Breast epithelium (tissue), 4 donors: ENCODE measurements around the gene EPB41. TPM values are rescaled to one million over a fixed set of nuclear protein-coding genes. Genes with fewer than 3 reads are reported as not detected.
A peak's percentile ranks its signal among the peaks of the same experiment; 100 is the strongest.

Experiments used
- DNase-seq, 2 donors: peaks; one replicate each; pipeline ENCODE4 v3.0.0-alpha.2; 2019; ENCODE audit warnings: low spot score in 2 of 2
- H3K27ac ChIP-seq, 2 donors: fragments of 200-600 bp; sonication (generic) in 1 of 2; one replicate each; pipeline ENCODE4 v1.5.1; 2016 to 2019; ENCODE audit warnings: mild to moderate bottlenecking in 1 of 2
- H3K27me3 ChIP-seq, 2 donors: fragments of 200-600 bp; sonication (generic) in 1 of 2; one replicate each; pipeline versions ENCODE4 v1.5.1 to v1.6.0; 2017 to 2019; ENCODE audit warnings: control low read depth in 1 of 2, mild to moderate bottlenecking in 1 of 2
- H3K36me3 ChIP-seq: fragments of 200-600 bp; one replicate; pipeline ENCODE4 v1.5.1; 2019
- H3K4me1 ChIP-seq, 2 donors: fragments of 200-600 bp; sonication (generic); one replicate each; pipeline ENCODE4 v1.5.1; 2016 to 2019; ENCODE audit warnings: control low read depth in 1 of 2
- H3K4me3 ChIP-seq, 3 donors: fragments of 200-600 bp; sonication (generic); 1 replicate in 2 of 3; 2 replicates in 1 of 3; pipeline ENCODE4 v1.5.1; 2016 to 2019; ENCODE audit warnings: mild to moderate bottlenecking in 3 of 3, moderate library complexity in 2 of 3
- H3K9me3 ChIP-seq, 2 donors: fragments of 200-600 bp; sonication (generic) in 1 of 2; one replicate each; pipeline ENCODE4 v1.5.1; 2016 to 2019; ENCODE audit warnings: control low read depth in 1 of 2
- POLR2A ChIP-seq: fragments of 450-650 bp; IDR thresholded peaks from one replicate; pipeline ENCODE4 v1.6.1; 2016; ENCODE audit warnings: antibody characterized with exemption, mild to moderate bottlenecking, moderate library complexity
- POLR2AphosphoS5 ChIP-seq, 3 donors: sonication (generic); formaldehyde crosslinking; IDR thresholded peaks; one replicate each; pipeline ENCODE4 v1.6.1; 2017; ENCODE audit warnings: antibody characterized with exemption in 3 of 3
- intact Hi-C: fragments of 100-400 bp; cut with DNase I; formaldehyde crosslinking; loops from one replicate; pipeline ENCODE4 v1.15.1; 2023; ENCODE audit warnings: low total_unique reads
- total RNA-seq, 3 donors: library from RNA; depleted of rRNA; stranded (reverse); fragments of >200 nt; gene quantifications; one replicate each; pipeline ENCODE4 v1.1.0, GENCODE V29; 2016
- TF ChIP-seq, protein P1 (sequence below), 3 donors: fragments of 450-650 bp; IDR thresholded peaks; one replicate each; pipeline ENCODE4 v1.5.1; 2016 to 2017; ENCODE audit warnings: antibody characterized with exemption in 3 of 3, mild to moderate bottlenecking in 3 of 3, moderate library complexity in 3 of 3

Gene EPB41
- total RNA-seq, 3 donors from 2014 or later: 36.2 to 67.2 (median 51.8) TPM

GRCh38 chr1:29152046-29152805 is 237.9 kb downstream of the EPB41 start:
- H3K4me1 ChIP-seq: peaks cover 0 to 4% of the 10 kb centered on the region in 2 donors
- no peaks in the 10 kb centered on the region for H3K27me3 ChIP-seq
- H3K9me3 ChIP-seq: no peaks in the 10 kb centered on the region
- H3K36me3 ChIP-seq: no peaks in the 10 kb centered on the region
- intact Hi-C loops: no loop called here
- no peak overlapping the region for H3K27ac ChIP-seq
- H3K4me3 ChIP-seq: no peak overlapping the region
- no peak for DNase-seq
- TF ChIP-seq POLR2A: no peak
- TF ChIP-seq, protein P1, sequence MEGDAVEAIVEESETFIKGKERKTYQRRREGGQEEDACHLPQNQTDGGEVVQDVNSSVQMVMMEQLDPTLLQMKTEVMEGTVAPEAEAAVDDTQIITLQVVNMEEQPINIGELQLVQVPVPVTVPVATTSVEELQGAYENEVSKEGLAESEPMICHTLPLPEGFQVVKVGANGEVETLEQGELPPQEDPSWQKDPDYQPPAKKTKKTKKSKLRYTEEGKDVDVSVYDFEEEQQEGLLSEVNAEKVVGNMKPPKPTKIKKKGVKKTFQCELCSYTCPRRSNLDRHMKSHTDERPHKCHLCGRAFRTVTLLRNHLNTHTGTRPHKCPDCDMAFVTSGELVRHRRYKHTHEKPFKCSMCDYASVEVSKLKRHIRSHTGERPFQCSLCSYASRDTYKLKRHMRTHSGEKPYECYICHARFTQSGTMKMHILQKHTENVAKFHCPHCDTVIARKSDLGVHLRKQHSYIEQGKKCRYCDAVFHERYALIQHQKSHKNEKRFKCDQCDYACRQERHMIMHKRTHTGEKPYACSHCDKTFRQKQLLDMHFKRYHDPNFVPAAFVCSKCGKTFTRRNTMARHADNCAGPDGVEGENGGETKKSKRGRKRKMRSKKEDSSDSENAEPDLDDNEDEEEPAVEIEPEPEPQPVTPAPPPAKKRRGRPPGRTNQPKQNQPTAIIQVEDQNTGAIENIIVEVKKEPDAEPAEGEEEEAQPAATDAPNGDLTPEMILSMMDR (IDR thresholded peaks at IDR 0.05): no peak
- TF ChIP-seq POLR2AphosphoS5 (IDR thresholded peaks at IDR 0.05): no peak

DNA sequence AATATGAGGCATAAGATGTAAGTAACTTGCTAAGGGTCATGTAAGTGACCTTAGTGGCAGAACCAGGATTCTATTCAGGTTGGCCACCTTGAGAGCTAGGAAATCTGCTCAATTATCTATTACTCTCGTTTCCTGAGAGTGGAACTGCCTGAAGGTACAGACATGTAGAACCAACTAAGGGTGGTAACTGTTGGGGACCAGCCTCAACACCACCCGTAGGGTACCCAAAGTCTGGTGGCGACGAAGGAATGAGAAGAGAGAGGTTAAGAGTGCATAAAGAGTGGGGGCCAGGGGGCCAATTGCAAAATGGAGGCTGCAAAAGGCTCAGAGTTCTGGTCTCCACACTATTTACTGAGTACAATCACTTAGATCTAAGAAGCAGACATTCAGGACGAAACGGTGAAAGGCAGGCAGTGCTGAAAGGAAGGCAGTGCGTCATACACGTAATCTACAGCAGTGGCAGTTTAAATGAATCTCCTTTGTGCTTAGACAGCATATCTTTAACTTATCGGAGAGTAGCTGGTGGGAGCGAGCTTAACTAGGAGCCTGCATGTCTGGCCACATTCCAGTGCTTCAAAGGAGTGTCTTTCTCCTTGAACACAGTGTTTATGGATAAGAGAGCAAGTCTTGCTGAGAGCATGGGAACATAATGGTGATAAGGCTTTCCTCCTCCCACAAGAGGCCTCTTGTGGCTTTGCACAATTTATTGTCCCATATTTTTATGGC is 242.3 kb downstream of the EPB41 start:
- Histone ChIP-seq H3K9me3 (no peaks in the 10 kb centered on the region), H3K36me3 (no peaks in the 10 kb centered on the region), H3K27ac (peak overlapping the region; percentile 27 to 57), H3K4me3 (no peak overlapping the region), H3K4me1 (peaks cover 0 to 4% of the 10 kb centered on the region in 2 donors), H3K27me3 (no peaks in the 10 kb centered on the region)
- intact Hi-C loops: no loop called here
- TF ChIP-seq POLR2A (no peak), POLR2AphosphoS5 (IDR thresholded peaks at IDR 0.05) (no peak)
- TF ChIP-seq, protein P1 (IDR thresholded peaks at IDR 0.05): no peak
- no peak for DNase-seq

GRCh38 chr1:29157269-29157601 is 242.9 kb downstream of the EPB41 start:
- no peak for TF ChIP-seq POLR2AphosphoS5 (IDR thresholded peaks at IDR 0.05)
- TF ChIP-seq, protein P1 (IDR thresholded peaks at IDR 0.05): no peak
- no peak for TF ChIP-seq POLR2A
- H3K27me3 ChIP-seq: no peaks in the 10 kb centered on the region
- no peaks in the 10 kb centered on the region for H3K36me3 ChIP-seq
- H3K9me3 ChIP-seq: no peaks in the 10 kb centered on the region
- intact Hi-C loops: no loop called here
- peaks cover 0 to 4% of the 10 kb centered on the region in 2 donors for H3K4me1 ChIP-seq
- no peak for DNase-seq
- no peak overlapping the region for H3K4me3 ChIP-seq
- H3K27ac ChIP-seq: peak overlapping the region in 1 of 2 donors; percentile 57

- no peaks in the 10 kb centered on the region for H3K27me3 ChIP-seq
- intact Hi-C loops: no loop called here
- H3K9me3 ChIP-seq: no peaks in the 10 kb centered on the region
- peaks cover 4% of the 10 kb centered on the region in 2 donors for H3K4me1 ChIP-seq
- no peaks in the 10 kb centered on the region for H3K36me3 ChIP-seq
- TF ChIP-seq, protein P1 (IDR thresholded peaks at IDR 0.05): no peak
- no peak for TF ChIP-seq POLR2AphosphoS5 (IDR thresholded peaks at IDR 0.05)
- TF ChIP-seq POLR2A: no peak
- no peak overlapping the region for H3K4me3 ChIP-seq
- no peak for DNase-seq
- no peak overlapping the region for H3K27ac ChIP-seq
Measured at GRCh38 chr1:29159773-29160172, 245.4 kb downstream of the EPB41 start.

DNA sequence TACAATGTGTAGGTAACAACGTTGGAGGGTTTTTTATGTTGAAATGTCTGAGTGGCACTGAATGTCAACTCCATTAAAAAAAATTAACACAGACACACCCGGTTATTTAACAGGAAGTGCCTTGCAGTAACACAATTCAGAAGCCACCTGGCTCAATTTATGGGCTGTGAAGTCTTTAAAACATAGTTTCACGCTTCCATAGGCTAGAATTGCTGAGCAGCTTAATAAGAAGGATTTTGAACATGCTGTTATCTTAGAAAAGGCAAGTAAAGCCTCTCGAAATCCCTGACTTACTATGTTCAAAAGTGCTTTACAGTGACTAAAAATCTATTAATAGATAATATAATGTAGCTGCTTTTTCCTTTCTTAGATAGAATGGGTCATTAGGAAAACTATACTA is 247.7 kb downstream of the EPB41 start:
- intact Hi-C loops: no loop called here
- no peak for DNase-seq
- no peaks in the 10 kb centered on the region for H3K36me3 ChIP-seq
- H3K27ac ChIP-seq: no peak overlapping the region
- no peaks in the 10 kb centered on the region for H3K9me3 ChIP-seq
- H3K4me3 ChIP-seq: no peak overlapping the region
- TF ChIP-seq POLR2AphosphoS5 (IDR thresholded peaks at IDR 0.05) (no peak), POLR2A (no peak)
- TF ChIP-seq, protein P1 (IDR thresholded peaks at IDR 0.05): no peak
- no peaks in the 10 kb centered on the region for H3K27me3 ChIP-seq
- H3K4me1 ChIP-seq: peaks cover 0 to 4% of the 10 kb centered on the region in 2 donors
